HG03439 (cell line): ENCODE results near the gene ZDHHC8.

Experiments
- ATAC-seq: cut with Tn5 transposase; IDR thresholded peaks from one replicate; pipeline ENCODE4 v1.9.1; 2021; ENCODE audit warnings: mild to moderate bottlenecking, moderate library complexity; ENCODE audit not compliant: unreplicated experiment

ZDHHC8 gene

DNA sequence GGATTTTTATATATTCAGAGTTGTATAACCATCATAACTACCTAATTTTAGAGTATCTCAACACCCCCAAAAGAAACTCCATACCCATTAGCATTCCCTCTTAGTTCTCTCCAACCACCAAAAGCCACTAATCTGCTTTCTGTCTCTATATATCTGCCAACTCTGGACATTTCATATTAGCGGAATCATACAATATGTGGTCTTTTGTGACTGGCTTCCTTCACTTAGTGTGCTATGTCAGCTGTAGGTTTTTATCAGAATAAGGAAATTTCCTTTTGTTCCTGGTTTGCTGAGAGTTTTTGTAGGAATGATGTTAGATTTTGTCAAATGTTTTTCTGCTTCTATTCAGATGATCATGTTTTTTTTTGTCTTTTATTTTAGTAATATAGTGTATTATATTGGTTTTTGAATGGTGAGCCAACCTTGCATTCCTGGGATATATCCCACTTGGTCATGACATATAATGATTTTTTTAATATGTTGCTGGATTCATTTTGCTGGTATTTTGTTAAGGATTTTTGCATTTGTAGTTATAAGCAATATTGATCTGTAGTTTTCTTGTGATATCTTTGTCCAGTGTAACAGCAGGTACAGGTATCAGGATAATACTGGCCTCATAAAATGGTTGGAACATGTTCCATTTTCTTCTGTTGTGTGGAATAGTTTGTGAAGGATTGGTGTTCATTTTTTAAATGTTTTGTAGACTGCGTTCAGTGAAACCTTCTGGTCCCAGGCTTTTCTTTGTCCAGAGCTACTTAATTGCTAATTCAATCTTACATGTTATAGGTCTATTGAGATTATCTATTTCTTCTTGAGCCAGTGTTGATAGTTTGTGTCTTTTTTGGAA is 34.8 kb upstream of the ZDHHC8 start:
- no peak for ATAC-seq

DNA sequence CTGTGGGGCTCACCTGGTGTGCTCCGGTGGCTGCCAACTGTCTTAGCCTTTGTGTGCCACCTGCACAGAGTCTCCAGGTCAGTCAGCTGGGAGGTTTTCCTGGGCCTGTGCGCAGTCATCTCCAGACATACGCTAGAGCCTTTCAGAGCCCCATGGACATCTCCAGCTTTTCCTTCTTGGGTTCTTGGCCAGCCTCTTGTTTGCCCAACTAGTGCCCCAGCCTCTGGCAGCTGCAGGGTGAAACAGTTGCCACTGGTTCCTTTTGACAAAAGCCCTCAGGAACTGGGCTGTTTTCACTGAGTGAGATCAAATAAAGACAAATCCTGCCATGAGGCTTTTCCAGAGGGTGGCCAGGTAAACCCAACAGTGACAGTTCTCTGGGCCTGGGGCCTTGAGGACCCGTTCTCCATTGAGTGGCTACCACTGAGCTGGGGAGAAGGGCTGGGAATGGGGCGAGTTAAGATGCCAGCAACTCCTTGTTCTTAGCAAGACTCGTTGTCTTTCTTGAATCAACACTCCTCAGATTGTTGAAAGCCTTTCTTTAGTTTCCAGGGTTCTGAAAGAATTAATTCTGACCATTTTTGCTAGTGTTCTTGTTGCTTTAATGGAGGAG is 32.4 kb upstream of the ZDHHC8 start:
- no peak for ATAC-seq

GRCh38 chr22:20101638-20102037 is 30.0 kb upstream of the ZDHHC8 start:
- no peak for ATAC-seq

DNA sequence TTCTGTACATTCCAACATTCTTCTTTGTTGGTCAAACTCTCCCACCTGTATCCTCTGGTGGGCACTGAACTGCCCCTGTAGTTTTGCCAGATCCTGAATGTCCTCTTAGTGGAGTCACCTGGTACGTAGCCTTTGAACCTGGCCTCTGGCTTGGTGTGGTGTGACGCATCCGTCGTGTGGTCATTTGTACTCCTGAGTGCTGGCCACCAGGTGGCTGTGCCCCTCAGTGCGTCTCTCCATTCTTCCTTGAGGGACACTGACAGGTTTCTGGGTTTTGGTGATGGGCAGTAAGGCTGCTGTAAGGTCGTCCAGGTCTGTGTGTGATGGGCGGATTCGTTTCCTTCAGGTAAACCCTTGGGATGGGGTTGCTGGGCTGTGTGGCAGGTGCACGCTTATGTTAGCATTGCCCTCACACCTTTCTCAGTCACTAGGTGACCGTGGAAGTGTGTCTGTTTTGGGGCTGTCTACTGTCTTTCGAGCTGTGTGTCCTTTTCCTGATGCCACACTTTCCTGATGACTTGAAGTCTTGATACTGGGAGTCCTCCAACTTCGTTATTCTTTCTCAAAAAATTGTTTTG is 29.3 kb upstream of the ZDHHC8 start:
- ATAC-seq = no peak

GRCh38 chr22:20105456-20106204 is 26.0 kb upstream of the ZDHHC8 start:
- no peak for ATAC-seq

DNA sequence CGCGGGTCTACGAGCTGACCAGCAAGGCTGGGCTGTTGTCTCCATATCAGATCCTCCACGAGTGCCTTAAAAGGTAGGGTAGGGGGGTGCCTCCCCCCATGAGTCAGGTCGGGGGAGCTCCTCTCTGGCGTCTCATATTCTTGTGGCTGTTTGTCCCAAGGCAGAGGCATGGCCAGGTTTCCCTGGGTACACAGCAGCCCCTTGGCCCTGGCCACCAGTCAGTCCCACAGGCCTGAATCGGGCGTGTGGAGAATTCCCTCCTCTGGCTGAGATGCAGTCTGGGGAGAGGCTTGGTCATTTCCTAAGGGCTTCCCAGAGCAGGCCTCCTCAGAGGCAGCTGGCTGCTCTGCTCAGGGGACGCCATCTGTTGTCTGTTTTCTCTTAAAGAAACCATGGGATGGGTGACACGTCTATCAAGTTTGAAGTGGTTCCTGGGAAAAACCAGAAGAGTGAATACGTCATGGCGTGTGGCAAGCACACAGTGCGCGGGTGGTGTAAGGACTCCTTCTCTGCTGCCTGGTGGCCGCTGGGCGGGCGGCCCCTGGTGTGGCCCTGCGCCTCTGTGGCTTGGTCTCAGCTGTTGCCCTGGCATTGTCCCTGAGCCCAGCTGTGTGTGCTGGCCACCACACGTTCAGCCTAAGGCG is 25.3 kb upstream of the ZDHHC8 start:
- no peak for ATAC-seq

- no peak for ATAC-seq
Observed at GRCh38 chr22:20106849-20107237, 24.8 kb upstream of the ZDHHC8 start.

DNA sequence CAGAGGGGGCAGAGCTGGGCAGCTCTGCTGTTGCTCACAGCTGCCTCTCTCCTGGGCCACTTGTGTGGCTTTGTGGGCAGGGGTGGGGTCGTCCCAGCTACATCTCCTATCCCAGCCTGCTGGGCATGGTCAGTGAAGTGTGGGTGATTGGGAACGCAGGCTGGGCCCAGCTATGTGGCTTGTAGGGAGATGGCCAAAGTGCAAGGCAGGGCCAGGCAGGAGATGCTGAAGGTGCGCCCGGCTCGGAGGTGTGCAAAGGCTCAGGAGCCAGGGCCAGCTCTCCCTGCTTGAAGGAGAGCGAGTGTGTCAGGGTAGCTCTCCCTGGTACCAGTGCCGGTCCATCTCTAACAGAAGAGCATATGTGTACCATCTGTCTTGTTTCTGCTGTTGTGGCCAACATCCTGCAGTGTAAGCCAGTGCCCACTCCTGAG is 24.1 kb upstream of the ZDHHC8 start:
- ATAC-seq = no peak

GRCh38 chr22:20107951-20108756 is 23.4 kb upstream of the ZDHHC8 start:
- ATAC-seq = no peak

DNA sequence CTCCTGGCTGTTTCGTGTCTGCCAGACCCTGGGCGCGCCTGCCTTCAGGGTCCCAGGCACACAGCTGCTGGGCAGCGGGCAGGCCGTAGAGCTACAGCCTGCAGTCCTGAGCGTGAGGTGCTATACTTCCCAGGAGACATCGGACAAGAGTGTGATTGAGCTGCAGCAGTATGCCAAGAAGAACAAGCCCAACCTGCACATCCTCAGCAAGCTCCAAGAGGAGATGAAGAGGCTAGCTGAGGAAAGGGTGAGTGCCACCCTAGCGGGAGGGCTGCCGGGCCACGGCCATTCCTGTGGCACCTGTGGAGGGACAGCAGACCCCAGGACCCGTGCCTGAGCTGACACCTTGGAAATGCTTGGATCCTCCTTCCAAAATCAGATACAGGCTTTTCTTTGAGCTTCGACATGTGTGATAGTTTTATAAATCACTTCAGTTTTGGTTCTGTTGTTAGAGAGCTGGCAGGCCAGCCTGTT is 22.8 kb upstream of the ZDHHC8 start:
- no peak for ATAC-seq

GRCh38 chr22:20109411-20110358 is 21.9 kb upstream of the ZDHHC8 start:
- ATAC-seq = no peak

DNA sequence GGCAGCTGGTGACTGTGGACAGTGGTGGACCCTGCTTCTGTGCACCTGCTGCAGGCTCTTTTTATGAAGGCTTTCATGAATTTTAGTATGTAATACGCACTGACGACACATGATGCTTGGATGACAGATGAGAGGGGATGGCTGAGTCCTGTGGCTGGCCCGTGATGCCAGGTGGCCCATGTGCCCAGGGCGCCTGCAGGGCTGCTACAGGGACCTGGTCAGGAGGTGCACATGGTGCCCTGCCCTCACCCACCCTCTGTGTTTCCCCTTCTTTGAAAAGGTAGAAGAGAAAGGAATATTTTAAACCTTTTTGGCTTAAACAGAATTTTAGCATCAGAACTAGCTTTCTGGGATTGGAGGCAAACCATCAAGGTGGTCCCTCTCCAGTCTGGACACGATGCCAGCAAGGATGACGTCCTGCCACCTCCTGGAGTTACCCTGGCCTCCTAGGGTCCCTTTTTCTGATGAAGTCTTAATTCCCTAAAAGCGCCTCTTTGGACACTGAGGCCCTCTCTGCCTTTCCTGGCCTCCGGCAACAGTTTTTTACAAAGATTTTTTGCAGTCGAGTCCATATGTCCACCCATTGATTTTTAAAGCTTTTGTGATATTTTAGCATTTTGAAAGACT is 21.1 kb upstream of the ZDHHC8 start:
- ATAC-seq = no peak

DNA sequence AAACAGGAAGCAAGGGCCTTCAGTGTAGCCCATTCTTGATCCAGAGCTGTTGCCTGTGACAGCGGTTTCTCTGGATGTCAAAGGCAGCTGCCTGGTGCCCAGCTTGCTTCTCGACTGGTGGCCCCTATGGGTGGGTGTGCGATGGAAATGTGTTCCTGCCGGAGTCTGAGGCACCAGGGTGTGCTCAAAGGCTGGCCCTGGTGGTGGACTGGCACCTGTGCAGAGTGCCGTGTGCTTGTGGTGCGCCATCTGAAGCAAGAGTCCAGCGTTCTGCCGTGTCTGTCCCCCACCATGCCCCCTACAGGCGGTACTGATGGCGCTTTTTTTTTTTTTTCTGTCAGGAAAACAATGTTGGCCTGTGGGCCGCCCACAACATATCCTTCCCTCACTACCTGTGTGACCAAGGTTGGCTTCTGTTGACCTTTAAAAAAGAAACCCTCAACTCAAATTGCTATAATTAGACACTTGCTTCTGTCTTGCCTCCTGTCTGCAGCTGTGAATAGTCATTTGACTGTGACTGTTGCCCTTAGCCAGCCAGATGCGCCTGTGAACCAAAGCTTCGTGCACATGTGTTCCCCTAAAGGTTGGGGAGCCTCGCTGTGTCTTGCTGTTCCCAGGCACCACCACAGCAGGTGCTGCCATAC is 20.4 kb upstream of the ZDHHC8 start:
- ATAC-seq = no peak

- no peak for ATAC-seq
Observed at GRCh38 chr22:20111689-20112622, 19.6 kb upstream of the ZDHHC8 start.

GRCh38 chr22:20112623-20113511 is 18.7 kb upstream of the ZDHHC8 start:
- ATAC-seq = no peak
